Stimulated activated CD4-positive, alpha-beta T cell treated with anti-CD3 and anti-CD28 coated beads, Interleukin-1b, Interleukin-23, amount 100 ng/mL, for 4 hours (primary cell): Measurements from ENCODE around the gene TBC1D2B.

Source experiments
- DNase-seq, 2 donors: peaks; one replicate each; pipeline ENCODE4 v3.0.0-alpha.2; 2020; ENCODE audit warnings: low read depth in 2 of 2

The TBC1D2B gene

DNA sequence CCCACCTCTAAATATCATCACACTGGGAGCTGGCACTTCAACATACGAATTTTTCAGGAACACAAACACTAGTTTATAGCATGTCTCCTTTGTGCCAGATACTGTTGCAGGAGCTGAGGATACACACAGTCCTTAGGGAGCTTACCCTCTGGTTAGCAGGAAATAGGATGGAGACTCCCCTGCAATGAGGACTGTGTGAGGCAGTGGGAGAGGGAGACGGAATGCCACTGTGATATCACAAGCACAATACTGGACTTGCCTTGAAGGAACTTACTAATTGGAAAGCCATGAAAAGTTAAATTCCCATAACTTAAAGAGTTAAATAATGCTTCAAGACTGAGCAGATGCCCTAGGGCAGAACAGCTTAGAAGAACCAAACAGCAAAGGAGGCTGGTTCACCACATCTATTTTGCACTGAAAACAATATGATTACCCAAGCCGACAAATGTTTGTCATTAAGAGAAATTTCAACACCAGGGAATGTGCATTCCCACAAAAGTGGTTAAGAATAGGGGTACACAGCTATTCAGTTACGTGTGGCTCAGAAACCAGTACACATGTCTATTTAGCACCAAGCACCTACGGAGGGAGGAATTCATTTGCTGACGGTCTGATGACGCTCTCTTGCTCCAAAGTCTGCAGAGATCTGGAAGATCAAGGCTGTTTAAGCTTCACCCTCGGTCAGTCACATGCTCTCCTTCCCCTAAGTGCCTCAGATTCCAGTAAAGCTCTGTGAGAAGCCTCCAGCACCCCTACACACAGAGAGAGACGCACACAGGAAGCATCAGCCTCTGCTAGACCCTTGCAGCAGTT, 5.2 kb downstream of the TBC1D2B start:
- DNase-seq = no peak

DNA sequence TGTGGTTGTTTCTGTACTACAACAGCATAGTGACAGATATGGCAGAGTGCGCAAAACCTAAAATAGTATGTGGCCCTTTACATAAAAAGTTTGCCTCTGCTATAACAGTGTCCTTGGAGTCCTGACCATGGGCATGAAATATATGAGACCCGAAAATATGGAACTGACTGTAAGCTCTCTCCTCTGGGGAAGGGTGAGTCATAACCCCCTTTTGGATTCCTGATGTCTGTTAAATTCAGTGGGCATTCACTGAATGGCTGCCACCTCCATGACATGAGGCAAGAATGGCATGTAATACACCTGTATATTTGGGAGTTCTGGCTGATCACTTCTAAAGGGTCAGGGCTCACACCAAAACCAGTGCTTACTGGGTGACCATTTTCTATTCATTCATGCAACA, 6.1 kb downstream of the TBC1D2B start:
- no peak for DNase-seq

DNA sequence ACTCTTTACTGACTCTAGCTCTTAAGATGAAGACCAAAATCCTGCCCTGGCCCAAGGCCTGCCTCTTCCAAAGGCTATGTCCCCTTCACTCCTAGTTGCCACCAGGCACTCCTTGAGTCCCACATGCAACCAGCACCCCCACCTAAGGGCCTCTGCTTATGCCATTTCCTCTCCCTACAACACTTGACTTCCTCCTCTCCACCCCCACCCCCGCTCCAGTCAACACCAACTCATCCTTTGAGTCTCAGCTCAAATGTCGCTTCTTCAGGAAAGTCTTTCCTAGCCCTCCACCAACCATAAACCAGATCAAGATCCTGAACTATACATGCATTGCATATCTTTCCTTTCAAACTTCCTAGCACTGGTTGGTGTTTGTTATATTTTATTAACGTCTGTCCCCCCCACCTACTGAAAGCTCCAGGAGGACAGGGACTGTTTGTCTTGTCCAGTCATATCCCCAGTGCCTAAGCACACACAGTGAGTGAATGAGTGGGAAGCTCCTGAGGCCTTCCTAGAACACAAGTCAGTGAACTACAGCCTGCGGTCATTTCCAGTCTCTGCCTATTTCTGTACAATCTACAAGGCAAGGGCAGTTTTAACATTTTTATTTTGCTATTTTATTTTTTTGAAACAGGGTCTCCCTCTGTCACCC, 7.3 kb downstream of the TBC1D2B start:
- peak in 1 of 2 donors; percentile 38 for DNase-seq

DNA sequence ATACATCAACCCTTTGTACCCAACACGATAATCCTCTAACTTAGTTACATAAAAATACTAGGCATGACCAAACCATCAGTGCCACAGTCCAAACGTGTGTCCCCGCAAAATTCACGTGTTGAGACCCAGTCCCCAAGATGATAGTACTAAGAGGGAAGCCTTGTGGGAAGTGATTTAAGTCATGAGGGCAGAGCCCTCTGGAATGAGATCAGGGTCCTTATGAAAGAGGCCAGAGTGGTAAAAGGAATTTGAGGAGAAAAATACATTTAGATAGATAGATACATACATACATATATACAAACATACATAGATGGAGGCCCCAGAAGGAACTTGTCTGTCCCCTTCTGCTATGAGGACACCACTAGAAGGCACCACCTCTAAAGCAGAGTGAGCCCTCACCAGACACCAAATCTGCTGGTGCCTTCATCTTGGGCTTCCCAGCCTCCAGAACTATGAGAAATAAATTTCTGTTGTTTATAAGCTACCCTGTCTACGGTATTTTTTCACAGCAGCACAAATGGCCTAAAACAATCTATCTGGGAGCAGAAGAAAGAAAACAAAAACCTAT, 8.0 kb downstream of the TBC1D2B start:
- no peak for DNase-seq

DNA sequence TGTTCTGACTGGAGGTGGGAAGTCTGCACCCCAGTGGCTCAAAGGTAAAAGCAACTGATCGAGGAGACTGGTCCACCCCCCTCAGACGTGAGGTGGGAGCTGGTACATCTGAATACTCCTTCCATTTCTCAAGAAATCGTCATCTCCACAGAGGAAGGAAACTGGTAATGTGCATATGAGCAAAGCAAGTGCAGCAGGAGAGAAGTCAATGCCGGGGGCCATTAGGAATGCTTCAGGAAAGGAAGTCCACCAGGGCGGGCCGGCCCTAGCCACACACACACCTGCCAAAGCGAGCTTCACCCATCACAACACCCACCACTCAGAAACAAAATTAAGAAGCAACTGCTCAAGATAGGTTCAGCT, 8.5 kb downstream of the TBC1D2B start:
- DNase-seq = no peak

DNA sequence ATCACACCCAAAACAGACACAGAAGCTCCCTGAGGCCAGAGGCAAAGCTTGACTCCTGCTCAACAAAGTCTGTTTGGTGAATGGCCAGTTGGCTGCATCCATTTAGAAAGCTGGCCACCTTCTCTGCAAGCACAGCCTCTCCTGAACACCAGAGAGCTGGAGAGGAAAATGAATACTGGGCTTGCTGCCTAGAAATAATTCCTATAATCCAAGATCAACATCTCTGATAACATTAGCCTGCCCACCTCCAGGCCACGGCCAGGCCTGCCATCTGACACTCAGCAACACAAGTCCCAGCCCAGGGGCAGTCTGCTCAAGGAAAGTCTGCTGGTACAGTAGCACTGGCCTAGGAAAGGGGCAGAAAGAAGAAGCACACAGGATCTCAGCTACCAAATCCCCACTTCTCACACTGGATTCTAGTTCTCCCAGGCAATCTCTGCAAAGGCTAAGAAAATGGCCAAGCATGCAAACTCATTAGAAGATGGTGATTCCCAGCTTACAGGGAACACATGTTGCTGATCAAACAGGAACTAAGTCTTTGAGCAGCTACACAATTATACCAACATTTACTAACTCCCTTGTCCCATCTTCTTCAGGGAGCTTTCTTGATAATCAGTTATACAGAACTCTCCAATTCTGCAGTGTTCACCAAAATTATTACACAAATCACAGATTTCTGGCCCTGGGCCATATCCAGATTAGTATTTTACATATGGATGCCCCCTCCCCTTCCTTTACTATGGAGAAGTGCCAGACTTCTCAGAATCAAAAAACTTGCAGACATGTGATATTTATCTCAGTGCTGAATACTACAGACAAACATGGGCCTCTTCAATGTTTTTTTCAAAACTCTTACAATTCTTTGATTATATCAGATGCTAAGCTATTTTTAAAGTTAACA, 9.9 kb downstream of the TBC1D2B start:
- no peak for DNase-seq

DNA sequence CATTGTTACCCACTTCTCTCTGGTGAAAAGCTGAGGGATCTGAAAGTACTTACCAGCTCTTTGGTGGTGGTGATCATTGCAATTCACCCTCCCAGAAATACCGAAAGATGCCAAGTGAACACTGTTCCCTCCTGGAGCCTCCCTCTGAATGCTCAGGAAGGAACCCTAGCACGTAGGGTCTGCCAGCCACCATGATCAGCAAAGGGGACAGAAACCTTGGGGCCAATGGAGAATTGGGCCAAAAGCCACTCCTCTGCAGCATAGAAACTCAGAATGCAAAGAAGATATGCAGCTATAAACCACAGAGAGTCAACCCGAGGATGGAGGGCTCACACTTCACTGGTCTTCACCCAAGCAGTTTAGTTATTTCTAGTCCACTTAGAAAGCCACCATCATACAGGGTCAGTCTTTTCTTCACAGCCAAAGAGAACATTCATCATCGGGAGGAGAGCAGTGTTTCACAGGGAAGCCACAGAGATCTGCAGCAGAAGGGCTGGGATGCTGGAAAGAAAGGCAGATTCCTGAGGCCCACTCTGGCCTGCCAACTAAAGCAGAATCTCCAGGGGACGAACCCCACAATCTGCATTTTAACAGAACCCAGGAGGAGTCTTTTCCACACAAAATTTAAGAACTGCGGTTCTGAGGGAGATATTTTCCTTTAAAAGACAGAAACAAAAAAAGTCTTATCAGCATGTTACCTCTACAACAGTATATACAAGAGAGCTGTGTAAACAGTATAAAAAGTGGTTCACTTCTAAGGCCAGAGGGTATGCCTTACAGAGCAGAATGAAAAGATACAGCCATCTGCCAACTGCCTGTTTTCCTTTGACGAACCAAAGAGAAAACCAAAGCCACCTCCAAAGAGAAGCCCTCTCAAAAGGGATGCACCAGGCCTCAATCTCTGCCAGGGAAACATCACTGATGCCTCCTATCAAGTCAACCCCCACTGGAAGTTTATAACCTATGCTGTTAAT, 11.3 kb downstream of the TBC1D2B start:
- no peak for DNase-seq

DNA sequence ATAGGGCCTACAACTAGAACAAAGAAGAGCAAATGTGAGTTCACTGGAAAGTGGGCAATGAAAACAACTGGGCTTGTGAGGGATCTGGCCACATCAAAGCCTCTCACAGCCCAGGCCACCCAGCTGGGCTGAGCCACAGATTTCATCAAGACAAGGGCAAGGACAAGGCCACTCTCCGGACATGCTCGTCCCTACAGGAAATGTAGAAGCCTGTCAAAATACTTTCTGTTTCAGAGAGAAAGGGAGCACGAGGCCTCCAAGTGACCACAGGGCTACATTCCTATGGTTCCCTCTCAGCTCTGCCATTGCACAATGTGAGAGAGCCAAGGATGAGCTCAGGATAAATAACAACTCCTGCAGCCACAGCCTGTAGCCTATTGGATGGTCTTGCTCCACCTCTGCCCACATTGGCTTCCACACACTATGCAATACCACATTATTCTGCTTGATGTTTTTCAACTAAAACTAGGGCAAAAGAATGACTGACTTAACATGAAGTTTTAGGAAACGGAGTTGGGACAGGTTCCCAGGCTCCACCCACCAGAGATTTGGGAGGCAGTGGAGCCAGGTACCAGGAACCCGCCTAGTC, 12.1 kb downstream of the TBC1D2B start:
- no peak for DNase-seq

DNA sequence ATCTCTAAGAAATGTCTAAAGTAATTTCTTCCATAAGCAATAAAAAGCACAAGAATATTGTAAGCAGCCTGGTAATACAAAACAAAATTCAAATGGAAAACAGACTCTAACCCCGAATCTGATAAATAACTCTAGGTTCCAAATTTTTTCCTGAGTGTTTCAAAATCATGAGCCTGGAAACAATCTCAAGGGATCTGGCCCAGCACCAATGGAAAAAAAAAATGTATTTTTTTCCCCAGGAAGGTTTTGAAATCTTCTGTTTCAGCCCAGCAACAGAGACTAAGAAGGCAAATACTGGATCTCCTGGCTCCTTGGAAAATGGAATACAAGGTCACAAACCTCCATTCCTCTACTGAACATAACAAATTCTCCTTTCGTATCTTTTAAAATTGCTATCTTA, 13.0 kb downstream of the TBC1D2B start:
- DNase-seq = no peak

DNA sequence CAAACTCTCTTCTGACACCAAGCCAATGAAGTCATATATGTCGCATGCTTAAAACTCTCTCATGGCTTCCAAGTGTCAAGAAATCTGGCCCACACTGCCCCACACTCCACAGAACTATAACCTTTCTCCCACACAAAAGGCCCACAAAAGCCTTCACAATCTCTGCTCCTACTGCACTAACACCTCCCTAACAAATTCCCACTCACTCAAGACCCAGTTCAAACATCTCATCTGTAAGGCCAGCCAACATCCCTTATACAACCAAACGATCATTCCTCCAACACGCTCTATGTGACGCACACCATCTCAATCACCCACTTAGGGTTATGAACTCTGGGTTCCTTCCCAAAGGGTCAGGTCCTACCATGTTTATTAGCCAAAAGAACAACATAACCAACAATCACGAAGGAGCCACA, 13.5 kb downstream of the TBC1D2B start:
- DNase-seq = no peak

DNA sequence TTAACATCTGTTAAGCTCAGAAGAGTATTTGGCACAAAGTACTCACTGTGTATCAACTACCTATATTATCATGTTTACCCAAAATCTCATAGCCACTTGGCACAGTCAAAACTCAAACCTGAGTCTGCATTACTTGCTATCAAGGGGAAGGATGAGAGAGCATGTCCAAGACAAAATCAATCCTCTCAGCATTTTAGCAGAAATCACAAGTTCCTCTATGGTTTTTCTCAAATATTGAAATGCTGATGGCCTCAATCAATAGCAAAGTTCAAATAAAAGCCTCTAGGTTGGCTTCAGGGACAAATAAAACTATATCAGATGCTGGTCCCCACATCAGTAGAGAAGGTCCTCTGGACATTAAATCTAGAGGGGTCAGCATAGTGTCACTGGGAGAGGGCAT, 14.3 kb downstream of the TBC1D2B start:
- no peak for DNase-seq

DNA sequence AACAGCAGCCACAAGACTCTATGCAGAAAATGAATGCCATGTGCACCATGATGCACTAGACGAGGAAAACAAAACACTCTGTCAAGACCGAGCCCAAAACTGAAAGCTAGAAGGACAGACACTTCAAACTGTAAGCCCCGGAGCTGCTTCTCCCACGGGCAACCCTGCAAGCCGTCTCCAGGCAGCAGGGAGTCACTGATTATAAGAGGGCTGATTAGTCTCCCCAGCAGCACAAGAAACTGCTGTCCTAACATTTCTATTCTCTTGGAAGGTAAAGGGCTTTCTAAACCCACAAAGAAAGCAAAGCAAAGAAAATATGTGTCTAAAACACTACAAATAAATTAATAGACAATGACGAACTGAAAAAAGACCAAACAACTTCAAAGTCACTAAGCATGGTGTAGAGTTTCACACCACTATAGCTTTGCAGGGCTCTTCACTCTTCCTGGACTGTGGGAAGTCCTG, 15.5 kb downstream of the TBC1D2B start:
- peak in 1 of 2 donors; percentile 42 for DNase-seq

DNA sequence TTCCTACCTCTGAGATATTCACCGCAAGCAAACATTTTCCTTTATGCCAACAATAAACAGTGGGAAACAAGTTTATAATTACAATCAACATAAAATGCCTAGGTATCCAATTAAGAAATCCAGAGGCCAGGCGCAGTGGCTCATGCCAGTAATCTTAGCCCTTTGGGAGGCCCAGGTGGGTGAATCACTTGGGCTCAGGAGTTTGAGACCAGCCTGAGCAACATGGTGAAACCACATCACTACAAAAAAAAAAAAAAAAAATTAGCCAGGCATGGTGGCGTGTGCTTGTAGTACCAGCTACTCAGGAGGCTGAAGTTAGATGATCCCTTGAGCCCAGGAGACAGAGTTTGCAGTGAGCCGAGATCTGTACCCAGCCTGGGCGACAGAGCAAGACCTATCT, 17.3 kb downstream of the TBC1D2B start:
- DNase-seq = no peak

DNA sequence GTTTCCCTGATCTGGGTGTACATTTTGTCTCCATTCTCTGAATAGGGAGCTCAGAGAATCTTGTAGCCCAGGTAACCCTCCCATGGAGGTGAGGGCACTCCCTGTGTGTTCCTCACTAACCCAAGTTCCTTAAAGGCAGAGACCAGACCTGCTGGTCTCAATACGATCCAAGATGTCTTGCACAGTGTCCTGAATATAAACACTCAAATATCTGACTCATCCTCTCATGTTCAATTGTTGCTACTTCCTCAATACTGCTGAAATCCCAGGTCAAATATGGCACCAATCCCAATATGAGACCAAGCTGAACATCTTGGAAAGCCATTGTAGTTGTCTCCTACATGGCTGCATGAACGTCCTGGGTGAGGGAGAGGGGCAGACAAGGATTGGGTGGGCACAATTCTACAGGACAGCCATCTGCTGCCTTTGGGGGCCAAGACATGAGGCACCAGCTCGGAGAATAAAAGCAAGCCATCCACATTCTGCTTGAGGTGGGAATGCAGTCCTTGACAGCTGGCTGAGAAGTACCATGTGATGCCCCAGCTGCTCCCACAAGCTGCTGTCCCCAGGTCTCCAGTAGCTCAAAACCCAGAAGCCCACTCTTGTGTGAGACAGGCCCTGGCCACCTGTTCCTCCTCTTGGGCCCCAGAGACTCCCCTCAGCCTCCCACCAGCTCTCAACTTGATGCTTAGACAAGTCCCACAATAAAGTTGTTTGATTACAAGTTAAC, 18.2 kb downstream of the TBC1D2B start:
- no peak for DNase-seq

DNA sequence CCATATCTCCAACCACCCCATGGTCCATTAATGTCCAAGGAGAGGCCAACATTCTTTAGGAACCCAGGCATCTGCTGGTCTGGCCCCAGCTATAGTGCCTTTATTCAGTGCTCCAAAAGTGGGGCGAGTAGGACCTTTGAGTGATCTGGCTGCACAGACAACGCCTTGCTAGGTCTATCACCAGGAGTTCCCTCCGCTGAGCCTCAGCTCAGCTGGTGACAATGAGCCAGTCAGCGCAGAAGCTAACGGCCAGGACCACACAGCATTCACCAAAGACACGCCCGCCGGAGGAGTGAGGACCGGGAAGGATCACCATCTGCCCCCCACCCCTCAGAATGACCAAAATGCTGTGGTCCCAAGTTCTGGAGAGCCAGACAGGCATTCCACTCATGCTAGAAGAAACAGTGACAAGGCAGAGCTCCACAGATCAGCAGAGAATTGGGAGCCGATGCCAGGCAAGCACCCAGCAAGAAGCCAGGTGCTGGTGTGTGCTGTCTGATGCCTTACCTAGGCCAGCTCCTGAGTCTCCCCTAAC, 19.0 kb downstream of the TBC1D2B start:
- no peak for DNase-seq

DNA sequence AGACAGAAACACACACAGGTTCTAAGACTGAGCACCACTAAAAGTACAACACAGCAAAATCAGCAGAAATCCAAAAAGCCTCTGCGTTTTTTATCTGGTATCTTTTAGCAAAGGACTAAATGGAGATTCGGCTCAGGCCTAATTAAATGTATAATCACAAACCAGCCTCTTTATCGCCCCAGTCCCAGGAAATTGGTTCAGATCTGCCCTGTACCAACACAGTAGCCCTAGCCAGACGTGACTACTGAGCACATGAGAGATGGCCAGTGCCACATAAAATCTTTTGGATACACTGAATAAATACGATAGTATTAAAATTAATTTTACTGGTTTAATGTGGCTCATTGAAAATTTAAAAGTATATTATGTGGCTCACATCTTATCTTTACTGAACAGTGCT, 19.7 kb downstream of the TBC1D2B start:
- no peak for DNase-seq

DNA sequence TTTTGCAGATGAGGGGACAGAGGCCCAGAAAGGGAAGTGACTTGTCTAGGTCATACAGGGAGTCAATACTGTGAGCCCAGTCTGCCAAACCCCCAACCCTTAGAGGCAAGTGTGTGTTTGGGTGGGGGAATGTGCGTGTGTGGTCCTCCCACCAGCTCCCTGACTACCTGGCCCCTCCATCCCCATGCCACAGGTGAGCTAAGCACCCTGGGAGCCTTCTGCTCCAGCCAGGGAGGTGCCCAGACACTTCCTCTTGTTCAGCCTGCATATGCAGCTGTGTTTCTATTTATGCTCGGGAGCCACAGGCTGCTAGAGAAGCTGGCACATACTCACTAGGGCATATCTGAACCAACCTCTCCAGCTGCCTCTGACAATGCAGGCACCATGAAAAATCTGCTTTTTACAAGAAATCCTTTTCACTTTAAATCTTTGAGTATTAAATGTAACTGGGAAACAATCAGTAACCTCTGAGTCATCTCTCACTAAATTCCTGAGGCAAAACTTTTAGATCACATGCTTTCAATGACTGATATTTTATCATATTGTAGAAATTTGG, 20.7 kb downstream of the TBC1D2B start:
- no peak for DNase-seq

DNA sequence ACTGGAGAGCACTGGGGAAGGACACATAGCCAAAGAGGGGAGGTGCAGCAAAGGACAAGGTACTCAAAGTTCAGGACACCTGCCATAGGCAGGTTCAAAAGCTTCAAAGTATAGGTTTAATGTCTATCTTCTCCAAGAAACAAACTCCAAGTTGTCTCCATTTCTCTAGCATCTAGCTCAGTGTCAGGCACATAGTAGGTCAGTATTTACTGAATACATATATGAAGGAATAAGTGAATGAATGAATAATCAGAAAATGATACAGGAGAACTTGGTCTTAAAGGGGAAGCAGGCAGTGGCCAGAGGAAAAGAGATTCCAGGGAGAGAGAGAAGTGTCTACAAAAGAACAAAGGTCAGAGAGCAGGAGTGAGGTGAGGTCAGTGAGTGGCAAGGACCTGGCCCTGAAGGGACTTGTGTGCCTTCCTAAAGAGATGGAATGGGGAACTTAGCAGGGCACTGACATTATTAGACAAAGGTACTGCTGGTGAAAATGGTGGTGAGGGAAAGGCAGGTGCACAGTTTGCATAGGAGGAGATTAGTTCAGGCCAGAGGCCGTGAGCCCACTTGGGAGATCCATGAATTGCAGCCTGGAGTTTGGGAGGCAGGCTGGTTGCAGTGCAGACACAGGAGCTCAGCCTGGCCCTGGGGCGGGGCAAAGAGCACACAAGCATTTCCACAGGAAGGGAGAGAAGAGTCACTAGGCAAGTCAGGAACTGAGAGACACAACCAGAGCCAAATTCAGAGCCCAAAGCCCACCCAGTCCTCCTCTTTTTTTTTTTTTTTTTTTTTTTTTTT, 21.4 kb downstream of the TBC1D2B start:
- DNase-seq = no peak
